Endothelial cell of umbilical vein (primary cell): ENCODE measurements around the gene EPHX1.

ENCODE experiments used
- CTCF ChIP-seq, 2 donors: IDR thresholded peaks; 1 replicate in 1 of 2; 2 replicates in 1 of 2; pipeline ENCODE4 v1.5.1; 2011; ENCODE audit warnings: low read length in 2 of 2, mild to moderate bottlenecking in 2 of 2, moderate library complexity in 2 of 2, control low read depth in 1 of 2, inconsistent platforms in 1 of 2, low read depth in 1 of 2; ENCODE audit not compliant: insufficient read depth in 1 of 2; ENCODE audit errors: extremely low read depth in 1 of 2
- EZH2 ChIP-seq: IDR thresholded peaks from 2 replicates; pipeline ENCODE4 v1.6.1; 2012; ENCODE audit warnings: borderline replicate concordance, low read depth, mild to moderate bottlenecking, moderate library complexity, low read length, inconsistent platforms; ENCODE audit not compliant: severe bottlenecking
- GATA2 ChIP-seq: IDR thresholded peaks from 2 replicates; pipeline ENCODE4 v1.7.0; 2011; ENCODE audit warnings: low read depth, mild to moderate bottlenecking, moderate library complexity, mixed read lengths, low read length; ENCODE audit not compliant: insufficient read length, insufficient read depth
- MYC ChIP-seq: IDR thresholded peaks from one replicate; pipeline ENCODE4 v1.6.1; 2011; ENCODE audit warnings: mild to moderate bottlenecking, low read depth, low read length
- POLR2A ChIP-seq: IDR thresholded peaks from 2 replicates; pipeline ENCODE4 v1.6.1; 2012; ENCODE audit warnings: low read depth, mild to moderate bottlenecking, control low read depth, low read length
- POLR2AphosphoS5 ChIP-seq: IDR thresholded peaks from 2 replicates; pipeline ENCODE4 v1.6.1; 2012; ENCODE audit warnings: low read depth, mild to moderate bottlenecking, control low read depth, low read length, moderate library complexity; ENCODE audit not compliant: insufficient read depth

- TF ChIP-seq POLR2A (no peak), CTCF (IDR thresholded peaks at IDR 0.05; ENCODE audit: extremely low read depth in 1 of 2, insufficient read depth in 1 of 2, low read depth in 1 of 2, low read length in 2 of 2) (no peak), GATA2 (no peak), EZH2 (no peak), POLR2AphosphoS5 (no peak), MYC (no peak)
Measured at GRCh38 chr1:225872075-225872430, 62.1 kb downstream of the EPHX1 start.
